ENCODE data around the gene RIOX2. TPM values are rescaled to one million over a fixed set of nuclear protein-coding genes. Genes with fewer than 3 reads are reported as not detected.

RIOX2 gene
- total RNA-seq, 2 donors from 2014 or later: 22.1 to 32.3 TPM

DNA sequence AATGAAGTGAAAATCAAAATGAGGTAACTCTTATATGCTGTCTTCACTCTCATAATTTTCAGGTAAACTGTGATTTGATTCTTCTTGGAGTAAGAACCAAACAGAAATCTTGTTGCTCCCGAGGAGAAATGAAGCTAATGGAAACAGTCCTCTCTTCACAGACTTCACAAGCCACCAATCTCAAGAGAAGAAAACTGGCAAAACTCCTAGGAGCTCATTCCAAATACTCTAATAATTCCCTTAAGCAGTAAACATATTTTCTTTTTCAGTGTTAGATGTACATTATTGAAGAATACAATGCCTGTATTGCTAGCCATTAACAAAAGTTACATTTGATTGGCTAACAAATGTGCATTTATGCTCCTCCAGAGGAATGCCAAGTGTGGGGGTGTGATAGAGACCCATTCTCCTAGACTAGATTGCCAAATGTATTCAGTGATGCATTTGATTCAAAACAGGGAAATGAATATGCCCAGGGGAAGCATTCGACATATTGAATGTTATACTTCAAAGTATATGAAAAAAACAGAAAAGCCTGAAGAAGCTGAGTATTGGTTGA is 11.8 kb upstream of the RIOX2 start:
- H3K9me3 ChIP-seq: no peaks in the 10 kb centered on the region
- TF ChIP-seq POLR2A (IDR thresholded peaks at IDR 0.05): no peak
- no peak for TF ChIP-seq CTCF (IDR thresholded peaks at IDR 0.05)
- H3K4me1 ChIP-seq: peaks cover 5% of the 10 kb centered on the region
- ATAC-seq (no peak), DNase-seq (no peak)
- no peaks in the 10 kb centered on the region for H3K27me3 ChIP-seq
- H3K36me3 ChIP-seq (replicated peaks in 1 of 2; ENCODE audit: insufficient read depth in 1 of 2, low read depth in 2 of 2): no peaks in the 10 kb centered on the region
- no peak overlapping the region for H3K27ac ChIP-seq
- intact Hi-C loops (cut with DNase I): no loop called here
- H3K4me3 ChIP-seq: no peak overlapping the region
- 47 to 54% methylated on average over 2 of the region's 2 CpGs for WGBS, 2 donors

DNA sequence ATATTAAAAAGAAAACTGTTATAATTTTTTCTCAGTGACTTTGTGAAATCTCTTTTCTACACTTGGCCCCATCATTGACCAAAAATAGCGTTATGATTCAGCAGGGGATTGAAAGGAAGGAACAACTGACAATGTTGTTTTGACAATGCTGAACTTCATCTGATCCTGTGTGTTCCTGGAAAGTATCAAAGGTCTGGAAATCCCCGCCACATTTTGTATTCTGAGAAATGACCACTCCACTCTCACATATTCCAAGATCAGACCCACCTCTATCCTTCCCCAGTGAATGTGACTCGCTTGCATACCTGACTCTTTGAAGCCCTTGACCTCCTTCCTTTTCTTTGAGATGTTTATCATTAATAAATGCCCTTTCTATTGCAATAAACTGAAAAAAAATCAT is 9.7 kb upstream of the RIOX2 start:
- no peak overlapping the region for H3K27ac ChIP-seq
- WGBS, 2 donors: 67 to 72% methylated on average over 3 of the region's 3 CpGs
- H3K4me1 ChIP-seq: peaks cover 5% of the 10 kb centered on the region
- no peaks in the 10 kb centered on the region for H3K36me3 ChIP-seq (replicated peaks in 1 of 2; ENCODE audit: insufficient read depth in 1 of 2, low read depth in 2 of 2)
- H3K27me3 ChIP-seq: no peaks in the 10 kb centered on the region
- no peak for DNase-seq
- no peaks in the 10 kb centered on the region for H3K9me3 ChIP-seq
- intact Hi-C loops (cut with DNase I): no loop called here
- TF ChIP-seq CTCF (IDR thresholded peaks at IDR 0.05) (no peak), POLR2A (IDR thresholded peaks at IDR 0.05) (no peak)
- ATAC-seq: peak; percentile 33
- H3K4me3 ChIP-seq: no peak overlapping the region

- ATAC-seq (no peak), DNase-seq (no peak)
- no peak for TF ChIP-seq POLR2A (IDR thresholded peaks at IDR 0.05)
- no peak for TF ChIP-seq CTCF (IDR thresholded peaks at IDR 0.05)
- WGBS, 2 donors: 82 to 84% methylated on average over 3 of the region's 3 CpGs
- intact Hi-C loops (cut with DNase I): no loop called here
- Histone ChIP-seq H3K4me1 (peaks cover 5% of the 10 kb centered on the region), H3K4me3 (no peak overlapping the region), H3K27ac (no peak overlapping the region), H3K27me3 (no peaks in the 10 kb centered on the region), H3K9me3 (no peaks in the 10 kb centered on the region), H3K36me3 (replicated peaks in 1 of 2; ENCODE audit: insufficient read depth in 1 of 2, low read depth in 2 of 2) (no peaks in the 10 kb centered on the region)
Observed at GRCh38 chr3:97979610-97980009, 7.4 kb upstream of the RIOX2 start.

GRCh38 chr3:97975466-97975865 is 3.2 kb upstream of the RIOX2 start:
- H3K4me3 ChIP-seq: no peak overlapping the region
- H3K9me3 ChIP-seq: no peaks in the 10 kb centered on the region
- 62 to 82% methylated on average over 1 of the region's 1 CpG for WGBS, 2 donors
- no peak for TF ChIP-seq CTCF (IDR thresholded peaks at IDR 0.05)
- no peak for TF ChIP-seq POLR2A (IDR thresholded peaks at IDR 0.05)
- no peak for ATAC-seq
- H3K27me3 ChIP-seq: no peaks in the 10 kb centered on the region
- H3K27ac ChIP-seq: no peak overlapping the region
- peaks cover 18% of the 10 kb centered on the region for H3K4me1 ChIP-seq
- no peaks in the 10 kb centered on the region for H3K36me3 ChIP-seq (replicated peaks in 1 of 2; ENCODE audit: insufficient read depth in 1 of 2, low read depth in 2 of 2)
- intact Hi-C loops (cut with DNase I): no loop called here
- no peak for DNase-seq

- Histone ChIP-seq H3K4me3 (no peak overlapping the region), H3K9me3 (no peaks in the 10 kb centered on the region), H3K36me3 (replicated peaks in 1 of 2; ENCODE audit: insufficient read depth in 1 of 2, low read depth in 2 of 2) (no peaks in the 10 kb centered on the region), H3K27me3 (no peaks in the 10 kb centered on the region), H3K4me1 (peaks cover 22% of the 10 kb centered on the region), H3K27ac (no peak overlapping the region)
- WGBS, 2 donors: 61 to 75% methylated on average over 3 of the region's 3 CpGs
- no peak for ATAC-seq
- TF ChIP-seq CTCF (IDR thresholded peaks at IDR 0.05): no peak
- no peak for TF ChIP-seq POLR2A (IDR thresholded peaks at IDR 0.05)
- intact Hi-C loops (cut with DNase I): no loop called here
- no peak for DNase-seq
Observed at GRCh38 chr3:97974996-97975395, 2.8 kb upstream of the RIOX2 start.
